HG02840 (cell line): ENCODE data around the gene KCTD16.

Experiments used
- ATAC-seq: cut with Tn5 transposase; IDR thresholded peaks from one replicate; pipeline ENCODE4 v1.9.1; 2021; ENCODE audit warnings: mild to moderate bottlenecking, moderate library complexity, moderate number of reproducible peaks; ENCODE audit not compliant: unreplicated experiment, low FRiP score

Gene KCTD16

GRCh38 chr5:144390133-144390532 lies 219.5 kb downstream of the KCTD16 start:
- ATAC-seq, result no peak

- no peak for ATAC-seq
Observed at GRCh38 chr5:144391044-144391443, 220.4 kb downstream of the KCTD16 start.

DNA sequence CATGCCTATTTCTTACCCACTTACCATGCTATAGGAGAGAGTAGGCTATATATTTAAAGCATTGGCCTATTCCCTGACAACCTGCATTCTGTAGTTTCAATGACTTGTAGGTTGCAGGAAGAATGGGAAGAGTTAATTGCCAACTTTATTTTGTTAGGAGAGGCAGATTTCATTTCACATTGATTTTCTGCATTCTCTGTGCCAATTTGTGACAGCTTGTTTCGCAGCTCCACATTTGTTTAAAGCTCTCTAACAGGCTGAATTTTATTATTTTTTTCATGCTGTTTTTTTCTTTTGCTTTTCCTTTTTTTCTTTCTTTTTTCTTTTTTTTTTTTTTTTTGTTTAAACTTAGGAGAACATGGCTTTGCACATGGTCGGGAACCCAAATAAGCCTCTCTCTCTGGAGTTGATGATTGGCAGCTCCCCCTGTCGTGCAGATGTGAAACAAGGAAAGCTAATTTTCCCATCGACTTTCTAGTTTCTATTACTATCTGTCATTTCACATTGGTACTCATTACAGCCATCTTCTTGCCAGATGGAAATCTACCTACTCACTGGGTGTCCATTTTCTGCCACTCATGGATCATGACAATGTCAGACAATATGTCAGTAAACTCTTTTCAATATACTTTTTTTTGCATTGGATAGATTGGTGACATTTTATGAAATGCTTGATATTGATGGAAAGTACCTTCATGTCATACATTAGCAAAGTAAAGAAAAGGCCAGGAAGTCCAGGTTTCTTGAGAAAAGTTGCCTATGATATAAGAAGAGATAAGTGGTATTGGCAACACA lies 223.2 kb downstream of the KCTD16 start:
- ATAC-seq, result no peak

DNA sequence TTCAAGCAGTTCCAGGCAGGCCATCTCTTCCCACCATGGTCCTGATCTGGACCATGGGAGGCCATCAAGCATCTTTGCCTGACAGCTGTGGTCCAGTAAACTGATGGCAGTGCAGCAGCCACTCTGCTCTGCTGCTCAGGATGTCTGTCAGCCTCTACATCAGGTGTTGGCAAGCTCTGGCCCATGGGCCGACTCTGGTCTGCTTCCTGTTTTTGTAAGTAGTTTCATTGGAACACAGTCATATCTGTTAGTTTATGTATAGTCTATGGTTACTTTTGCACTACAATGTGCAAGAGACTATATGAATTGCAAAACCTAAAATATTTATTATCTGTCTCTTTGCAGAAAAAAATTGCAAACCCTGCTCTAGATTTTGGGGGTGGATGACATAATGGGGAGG lies 225.0 kb downstream of the KCTD16 start:
- ATAC-seq, result no peak

- ATAC-seq, result no peak
Observed at GRCh38 chr5:144403058-144403457, 232.4 kb downstream of the KCTD16 start.

GRCh38 chr5:144403817-144404420 lies 233.2 kb downstream of the KCTD16 start:
- no peak for ATAC-seq

GRCh38 chr5:144404672-144405071 lies 234.0 kb downstream of the KCTD16 start:
- no peak for ATAC-seq

DNA sequence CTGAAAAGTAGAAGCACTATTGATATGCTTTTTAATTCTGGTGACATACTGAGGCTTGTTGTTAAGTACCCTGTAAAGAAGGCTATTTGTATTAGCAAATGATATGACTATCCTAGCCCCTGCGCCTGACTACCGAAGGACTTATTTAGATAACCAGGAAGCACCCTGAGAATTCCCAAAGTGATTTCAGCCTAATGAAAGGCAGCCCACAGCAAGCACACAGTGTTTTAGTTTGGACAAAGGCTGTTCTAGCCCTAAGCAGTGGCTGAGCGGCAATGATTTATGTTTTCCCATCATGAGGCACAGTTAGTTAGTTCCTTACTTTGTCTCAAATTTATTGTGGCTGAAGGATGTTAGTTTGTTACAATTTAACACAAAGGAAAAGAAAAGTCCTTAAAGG lies 235.3 kb downstream of the KCTD16 start:
- no peak for ATAC-seq

- no peak for ATAC-seq
Observed at GRCh38 chr5:144406442-144406841, 235.8 kb downstream of the KCTD16 start.

GRCh38 chr5:144414202-144415029 lies 243.7 kb downstream of the KCTD16 start:
- no peak for ATAC-seq

GRCh38 chr5:144416196-144416595 lies 245.5 kb downstream of the KCTD16 start:
- no peak for ATAC-seq

DNA sequence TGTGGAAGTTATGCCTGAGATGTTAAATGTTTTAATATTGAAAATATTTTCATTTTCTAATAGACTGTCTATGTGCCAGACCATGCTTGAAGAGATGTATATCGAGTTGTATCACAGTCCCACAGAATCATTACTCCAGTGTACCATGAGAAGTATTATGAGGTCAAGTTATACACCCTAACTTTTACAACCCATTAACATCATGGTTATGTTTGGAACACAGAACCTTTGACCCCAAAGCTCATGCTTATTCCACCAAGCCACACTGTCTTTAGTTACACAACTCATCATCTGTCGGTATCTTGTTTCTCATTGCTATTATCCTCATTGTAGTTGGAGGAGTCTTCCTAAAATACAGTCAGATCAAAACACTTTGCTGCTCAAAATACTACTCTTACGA lies 248.0 kb downstream of the KCTD16 start:
- ATAC-seq, result no peak

- no peak for ATAC-seq
Observed at GRCh38 chr5:144421411-144421810, 250.7 kb downstream of the KCTD16 start.

DNA sequence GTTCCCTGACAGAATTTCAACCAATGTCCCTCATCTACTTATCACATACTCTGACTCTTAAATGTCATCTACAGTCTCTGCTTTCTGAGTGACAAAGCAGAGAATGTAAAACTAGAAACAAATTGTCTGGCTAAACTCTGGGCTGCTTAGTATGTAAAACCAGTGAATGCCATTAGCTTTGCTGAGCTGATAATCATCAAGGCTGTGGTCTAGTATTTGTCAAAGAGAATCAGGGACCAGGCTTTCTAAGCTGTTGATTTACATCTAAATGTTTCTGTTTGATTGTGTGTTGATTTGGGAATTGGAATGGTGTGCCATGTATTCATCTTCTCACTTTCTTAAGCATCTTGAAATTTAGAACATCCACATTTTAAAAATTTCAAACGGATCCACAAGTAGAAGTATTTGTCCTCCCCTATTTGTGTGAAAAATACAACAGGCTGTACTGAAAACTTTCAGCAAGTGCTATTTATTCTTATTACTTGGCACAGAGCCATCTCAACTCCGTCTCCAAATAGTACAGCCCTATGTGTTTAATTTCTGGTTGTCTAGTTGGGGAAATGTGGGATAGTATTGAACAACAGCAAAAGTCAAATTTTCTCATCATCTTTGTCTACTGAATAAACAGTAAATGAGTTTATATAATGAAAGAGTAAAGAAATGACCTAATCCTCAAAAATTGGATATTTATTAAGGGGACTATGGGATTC lies 251.5 kb downstream of the KCTD16 start:
- no peak for ATAC-seq

GRCh38 chr5:144427866-144428265 lies 257.2 kb downstream of the KCTD16 start:
- ATAC-seq, result no peak

- ATAC-seq, result no peak
Observed at GRCh38 chr5:144428326-144428725, 257.7 kb downstream of the KCTD16 start.

GRCh38 chr5:144429405-144429804 lies 258.7 kb downstream of the KCTD16 start:
- no peak for ATAC-seq

DNA sequence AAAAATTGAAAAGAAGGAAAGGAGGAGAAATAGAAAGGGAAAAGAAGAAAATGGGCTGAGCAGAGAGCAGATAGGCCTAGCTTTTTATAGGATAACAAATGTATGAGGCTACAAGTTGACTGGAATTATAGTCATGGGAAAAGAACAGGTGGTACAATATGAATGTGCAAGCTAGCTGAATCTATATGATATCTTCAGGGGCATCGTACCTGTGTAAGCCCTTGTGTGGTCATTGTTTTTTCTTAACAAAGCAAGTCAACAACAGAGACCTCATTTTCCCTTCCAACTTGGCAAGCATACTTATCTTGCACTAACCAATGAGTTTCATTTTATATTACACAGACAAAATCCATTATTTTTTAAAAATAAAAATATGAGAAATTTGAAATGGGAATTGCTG lies 259.2 kb downstream of the KCTD16 start:
- no peak for ATAC-seq

DNA sequence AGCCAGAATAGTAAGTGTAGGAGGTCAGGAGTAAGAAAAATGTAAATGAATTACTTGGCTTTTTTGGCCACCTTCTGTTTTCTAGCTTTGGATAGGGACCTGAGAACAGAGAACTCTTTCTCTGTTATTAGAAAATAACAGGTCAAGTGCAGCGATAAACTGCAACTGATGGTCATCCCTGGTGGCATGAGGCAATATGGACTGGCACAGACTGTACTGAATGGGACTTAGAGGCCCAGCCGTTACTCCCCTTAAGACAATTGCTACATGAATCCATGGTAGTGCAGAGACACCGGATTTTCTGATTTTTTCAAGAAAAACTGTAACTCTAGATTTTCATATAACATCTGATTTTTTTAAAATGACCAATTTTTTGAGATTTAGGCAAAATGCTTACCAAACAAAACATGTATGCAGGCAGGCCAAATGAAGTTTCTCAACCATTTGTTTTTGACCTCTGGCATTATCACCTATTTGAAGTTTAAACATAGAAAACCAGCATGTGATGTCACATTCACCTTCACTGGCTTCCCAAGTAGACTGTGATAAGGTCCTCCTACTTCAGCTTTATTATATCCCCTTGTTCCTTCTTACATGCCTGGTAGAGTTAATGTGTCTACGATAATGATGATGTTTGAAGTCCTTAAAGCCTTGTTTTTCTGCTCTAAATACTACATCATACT lies 262.6 kb downstream of the KCTD16 start:
- ATAC-seq, result no peak

- ATAC-seq, result no peak
Observed at GRCh38 chr5:144433893-144434292, 263.2 kb downstream of the KCTD16 start.
